K562 (cell line): ENCODE measurements around the gene AFDN. TPM values are rescaled to one million over a fixed set of nuclear protein-coding genes. Genes with fewer than 3 reads are reported as not detected.

Source experiments
- ATAC-seq: fragments of 200-7000 bp; cut with Tn5 transposase; 3 replicates; pipeline ENCODE4 v1.9.1; 2020; ENCODE audit warnings: moderate library complexity
- BruUV-seq: library from RNA; stranded (reverse); fragments of 400-500 nt; replicated peaks from 2 replicates; lab custom pipeline; 2021; lab: Mats Ljungman, UMichigan
- CTCF ChIA-PET: fragments of 300-600 bp; formaldehyde crosslinking; extraction: SDS; loops from one replicate; lab custom pipeline; 2021; ENCODE audit warnings: low intra/inter-chr PET ratio; lab: Yijun Ruan, JAX
- POLR2A ChIA-PET: fragments of 300-600, 350-650 bp; sonication (Branson Sonifier 250); formaldehyde crosslinking; extraction: SDS; loops from one replicate; lab custom pipeline; 2021; ENCODE audit warnings: antibody characterized with exemption, inconsistent platforms; lab: Yijun Ruan, JAX
- DNase-seq, 4 experiments: peaks; one replicate each; pipeline versions ENCODE4 v3.0.0 to v3.0.0-alpha.2; 2011 to 2018; ENCODE audit warnings: low spot score in 3 of 4, mixed read lengths in 3 of 4; ENCODE audit errors: extremely low read depth in 1 of 4
- FAIRE-seq: peaks from 2 replicates; lab custom pipeline; 2011; peaks lifted over from hg19 to GRCh38; lab: Jason Lieb, UNC
- H2AFZ ChIP-seq: 2 replicates; pipeline ENCODE4 v1.6.0; 2011; ENCODE audit warnings: low read depth, low read length, control low read depth, inconsistent platforms
- H3K27ac ChIP-seq: fragments of 200-600 bp; 3 replicates; pipeline ENCODE4 v1.8.0; 2011; ENCODE audit warnings: low read depth, mild to moderate bottlenecking, control low read depth, inconsistent platforms, low read length, moderate library complexity, mixed read lengths; ENCODE audit errors: extremely low read depth
- H3K27me3 ChIP-seq, 2 experiments: fragments of 300-600 bp in 1 of 2; 2 replicates in 1 of 2; 3 replicates in 1 of 2; pipeline versions ENCODE4 v1.6.0 to v1.8.0; 2011; ENCODE audit warnings: inconsistent platforms in 2 of 2, low read length in 2 of 2, mild to moderate bottlenecking in 1 of 2, mixed read lengths in 1 of 2, moderate library complexity in 1 of 2; ENCODE audit not compliant: control insufficient read depth in 2 of 2, insufficient read depth in 2 of 2
- H3K36me3 ChIP-seq: fragments of 300-600 bp; 3 replicates; pipeline ENCODE4 v1.8.0; 2011; ENCODE audit warnings: mild to moderate bottlenecking, low read length, inconsistent platforms; ENCODE audit not compliant: control insufficient read depth, insufficient read depth
- H3K4me1 ChIP-seq, 2 experiments: fragments of 200-600 bp in 1 of 2; replicated peaks in 1 of 2; 2 replicates in 1 of 2; 3 replicates in 1 of 2; pipeline versions ENCODE4 v1.5.1 to v1.8.0; 2011; ENCODE audit warnings: inconsistent platforms in 2 of 2, low read length in 2 of 2, mild to moderate bottlenecking in 1 of 2, mixed read lengths in 1 of 2, moderate library complexity in 1 of 2; ENCODE audit not compliant: control insufficient read depth in 2 of 2, insufficient read depth in 2 of 2
- H3K4me2 ChIP-seq: 2 replicates; pipeline ENCODE4 v1.6.1; 2011; ENCODE audit warnings: low read length, control low read depth, inconsistent platforms, mixed read lengths; ENCODE audit not compliant: insufficient read depth
- H3K4me3 ChIP-seq: fragments of 200-600 bp; sonication (generic), shearing (Covaris generic); 2 replicates; pipeline ENCODE4 v1.5.1; 2016; ENCODE audit warnings: control low read depth, inconsistent platforms
- H3K79me2 ChIP-seq: fragments of 200-600 bp; 3 replicates; pipeline ENCODE4 v1.8.0; 2011; ENCODE audit warnings: low read length, inconsistent platforms; ENCODE audit not compliant: control insufficient read depth, insufficient read depth
- H3K9ac ChIP-seq, 2 experiments: 2 replicates each; pipeline versions ENCODE4 v1.6.0 to v1.6.1; 2011; ENCODE audit warnings: low read depth in 2 of 2, low read length in 2 of 2, control low read depth in 1 of 2, inconsistent platforms in 1 of 2, mild to moderate bottlenecking in 1 of 2, mixed read lengths in 1 of 2; ENCODE audit not compliant: insufficient read depth in 1 of 2
- H3K9me1 ChIP-seq: one replicate; pipeline ENCODE4 v1.6.0; 2011; ENCODE audit warnings: inconsistent platforms, mild to moderate bottlenecking, low read length, moderate library complexity; ENCODE audit not compliant: control insufficient read depth, insufficient read depth
- H3K9me3 ChIP-seq: replicated peaks from 2 replicates; pipeline ENCODE4 v1.5.1; 2011; ENCODE audit warnings: low read depth, low read length, inconsistent platforms; ENCODE audit not compliant: control insufficient read depth, insufficient read depth
- H4K20me1 ChIP-seq: replicated peaks from 2 replicates; pipeline ENCODE4 v1.6.1; 2011; ENCODE audit warnings: low read length, inconsistent platforms, mixed read lengths; ENCODE audit not compliant: control insufficient read depth, insufficient read depth
- FOXO4 ChIP-seq: fragments of 450-650 bp; formaldehyde crosslinking; IDR thresholded peaks from 2 replicates; pipeline ENCODE4 v1.4.0; 2020; ENCODE audit warnings: mild to moderate bottlenecking, moderate library complexity
- FUS ChIP-seq: fragments of 200-400 bp; formaldehyde crosslinking; optimal IDR thresholded peaks from 2 replicates; pipeline ENCODE3; 2017; ENCODE audit warnings: low read depth, low read length
- NCOA2 ChIP-seq, 2 experiments: fragments of 450-650 bp; IDR thresholded peaks; 2 replicates each; pipeline ENCODE4 v1.6.1; 2018; ENCODE audit warnings: mild to moderate bottlenecking in 2 of 2, moderate library complexity in 1 of 2; ENCODE audit not compliant: partially characterized antibody in 2 of 2
- TGIF2 ChIP-seq: sonication (generic); formaldehyde crosslinking; IDR thresholded peaks from 2 replicates; pipeline ENCODE4 v1.8.1; 2022; ENCODE audit warnings: mild to moderate bottlenecking, missing genetic modification reagents, moderate library complexity
- WGBS: fragments of 100-300 bp; shearing (Covaris generic); methylation state at CpG from one replicate; pipeline ENCODE4 v1.1.6; 2016; ENCODE audit warnings: low coverage, mixed read lengths; ENCODE audit not compliant: insufficient coverage; ENCODE audit errors: missing lambda C conversion rate; 5-methylcytosine and 5-hydroxymethylcytosine counted together
- in situ Hi-C: fragments of 300-500 bp; cut with MboI; formaldehyde crosslinking; loops from 4 replicates; pipeline ENCODE4 v1.15.0; 2018; ENCODE audit warnings: inconsistent platforms, mixed read lengths
- intact Hi-C: fragments of 100-400 bp; cut with micrococcal nuclease; formaldehyde crosslinking; loops from 2 replicates; pipeline ENCODE4 v1.14.2; 2022
- polyA plus RNA-seq, 8 experiments: library from polyadenylated mRNA; depleted of rRNA in 4 of 8; stranded (reverse) in 5 of 8; unstranded in 3 of 8; fragments of >200 nt; fragmentation: Nextera tagmentation in 2 of 8; fragmentation: Illumina TruSeq in 1 of 8; extraction: Ambion mirVana in 2 of 8; extraction: Trizol in 1 of 8; gene quantifications; 2 replicates each; pipeline versions ENCODE4 v1.2.1 to v1.2.3, GENCODE V29; 2011 to 2014; ENCODE audit warnings: inconsistent platforms in 1 of 8, missing spikeins in 1 of 8
- total RNA-seq, 7 experiments: library from RNA; depleted of rRNA in 6 of 7; stranded (reverse); fragments of >200 nt in 6 of 7; fragmentation: Illumina TruSeq in 2 of 7; extraction: Trizol in 2 of 7; gene quantifications; 2 replicates each; pipeline versions ENCODE4 v1.2.1 to v1.2.3, GENCODE V29; 2011 to 2021; ENCODE audit warnings: low replicate concordance in 1 of 7

AFDN gene
- total and polyA plus RNA-seq, 9 of the 15 experiments (the other 6 are each of a cell fraction or from before 2014, with no cell fraction given), result 7.2 to 129 (median 105) TPM

- Histone ChIP-seq H3K9me1 (peaks cover 2% of the 10 kb centered on the region), H3K4me1 (peaks cover 0 to 11% of the 10 kb centered on the region in 2 experiments; a peak in 1 of 5 replicates), H3K36me3 (no peaks in the 10 kb centered on the region), H3K27me3 (peaks cover 46 to 49% of the 10 kb centered on the region in 2 experiments), H4K20me1 (no peaks in the 10 kb centered on the region), H3K4me2 (no peak overlapping the region), H2AFZ (no peak overlapping the region), H3K4me3 (no peak overlapping the region), H3K27ac (no peak overlapping the region), H3K9me3 (no peaks in the 10 kb centered on the region), H3K79me2 (no peaks in the 10 kb centered on the region), H3K9ac (no peak overlapping the region)
- DNase-seq (no peak), ATAC-seq (no peak), FAIRE-seq (peak; percentile 37)
- intact Hi-C loops, result no loop called here
- in situ Hi-C loops, result no loop called here
- CTCF ChIA-PET, result no interaction called here
- WGBS, result 3% methylated on average over 3 of the region's 3 CpGs
- BruUV-seq, result no TSS peak
- POLR2A ChIA-PET, result interaction anchor here (0.7 to 1.2 kb wide), 2 partner anchors 23 to 1587 kb away, joined by 3 to 4 read pairs; no protein-coding TSS in a partner anchor
- TF ChIP-seq FUS, result no peak
- no peak for TF ChIP-seq TGIF2 (CRISPR knock-in tag)
- TF ChIP-seq FOXO4, result no peak
- no peak for TF ChIP-seq NCOA2 (IDR thresholded peaks at IDR 0.05; ENCODE audit: partially characterized antibody in 2 of 2)
Measured at GRCh38 chr6:167980911-167981580, 154.3 kb downstream of the AFDN start.
